CMK (cell line): ENCODE data around the gene A4GALT.

Experiments used
- DNase-seq: peaks from one replicate; pipeline ENCODE4 v3.0.0-alpha.2; 2010; ENCODE audit warnings: low read depth

The A4GALT gene

DNA sequence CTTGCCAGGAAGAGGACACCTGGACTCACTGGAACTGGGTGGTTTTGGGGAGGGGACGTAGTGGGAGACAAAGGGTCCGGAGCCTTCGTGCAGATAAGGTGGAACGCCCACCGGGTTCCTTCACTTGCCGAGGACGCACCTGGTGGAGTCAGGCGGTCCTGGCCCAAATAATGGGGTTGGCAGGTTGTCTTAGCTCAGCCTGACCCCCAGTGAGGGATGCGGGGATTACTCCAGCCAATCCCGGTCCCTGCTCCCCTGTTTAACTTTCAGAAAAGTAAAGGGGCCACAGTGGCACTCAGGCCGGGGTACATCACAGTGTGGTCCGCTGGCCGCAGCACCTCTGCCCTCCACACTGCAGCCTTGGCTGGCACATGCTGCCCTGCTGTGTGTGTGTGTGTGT is 18.0 kb downstream of the A4GALT start:
- no peak for DNase-seq

DNA sequence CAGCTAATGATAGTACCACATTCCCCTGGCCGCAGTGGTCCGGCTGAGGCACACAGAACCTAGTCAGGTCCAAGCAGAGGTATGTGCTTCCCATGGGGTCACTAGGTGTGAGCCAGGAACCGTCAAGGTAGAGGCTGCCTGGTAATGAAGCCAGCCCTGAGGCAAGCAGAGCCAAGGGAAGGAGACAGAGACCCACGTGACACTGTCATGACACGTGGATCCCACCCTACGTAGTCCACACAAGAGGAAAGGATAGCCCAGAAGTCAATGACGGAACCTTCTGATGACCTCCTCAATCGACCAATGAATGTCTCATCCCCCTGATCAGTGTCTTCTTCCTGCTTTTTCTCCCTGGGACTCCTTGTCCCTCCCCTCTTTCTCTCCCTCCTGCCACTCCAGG is 19.0 kb downstream of the A4GALT start:
- no peak for DNase-seq

GRCh38 chr22:42700901-42701300 is 19.8 kb downstream of the A4GALT start:
- DNase-seq = no peak

DNA sequence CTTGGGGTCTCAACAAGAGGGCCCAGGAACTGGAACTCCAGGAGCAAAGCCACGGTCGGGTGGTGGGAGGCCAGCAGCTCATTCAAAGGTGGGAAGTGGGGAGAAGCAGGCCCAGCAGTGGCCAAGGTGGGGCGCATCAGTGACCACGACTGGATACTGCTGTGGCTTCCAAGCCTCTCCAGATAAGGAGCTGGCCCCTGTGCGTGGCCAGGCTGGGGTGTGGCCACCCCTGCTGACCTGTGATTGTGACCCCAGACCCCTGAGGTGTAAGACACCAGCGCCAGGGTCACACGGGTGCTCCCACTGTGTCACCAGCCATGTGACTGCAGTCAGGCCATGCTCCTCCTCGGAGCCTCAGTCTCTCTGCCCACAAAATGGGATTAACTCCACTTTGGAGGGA is 20.3 kb downstream of the A4GALT start:
- DNase-seq = no peak

DNA sequence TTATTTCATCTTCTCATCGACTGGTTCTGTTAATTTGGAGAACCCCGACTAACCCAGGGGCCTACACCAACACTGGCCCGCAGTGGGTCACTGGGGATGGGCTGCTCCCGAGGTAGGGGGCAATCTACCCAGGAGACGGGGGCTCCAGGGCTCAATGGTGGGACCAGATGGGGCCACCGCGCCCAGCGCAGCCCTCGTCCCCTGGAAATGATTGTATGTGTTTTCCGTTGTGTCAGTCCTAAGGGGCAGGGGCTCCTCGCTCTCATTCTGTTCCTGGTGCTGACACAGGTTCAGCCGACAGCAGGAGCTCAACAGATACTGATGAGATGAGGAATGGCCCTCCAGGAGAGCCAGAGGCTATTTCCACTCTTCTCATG is 20.7 kb downstream of the A4GALT start:
- no peak for DNase-seq

GRCh38 chr22:42699281-42699975 is 21.2 kb downstream of the A4GALT start:
- DNase-seq = no peak

DNA sequence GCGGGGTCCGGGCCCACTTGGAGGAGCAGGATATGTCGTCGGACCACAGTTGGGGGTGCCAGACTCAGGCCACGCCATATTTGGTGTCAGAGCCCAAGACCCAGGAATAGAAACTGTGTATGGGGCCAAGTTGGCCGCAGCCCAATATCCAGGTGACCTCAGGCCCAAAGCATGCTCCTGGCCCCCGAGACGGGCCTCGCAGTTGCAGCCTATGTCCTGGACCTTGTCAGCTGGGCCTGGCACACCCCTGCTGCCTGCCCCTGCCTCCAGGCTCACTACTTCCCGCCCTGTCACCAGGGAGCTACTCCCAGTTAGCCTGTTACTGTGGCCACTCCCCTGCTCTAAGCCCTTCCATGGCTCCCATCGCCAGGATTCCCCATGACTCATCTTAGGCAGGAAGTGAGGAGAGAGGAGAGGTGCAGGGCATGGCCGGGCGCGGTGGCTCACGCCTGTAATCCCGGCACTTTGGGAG is 23.1 kb downstream of the A4GALT start:
- DNase-seq = no peak

DNA sequence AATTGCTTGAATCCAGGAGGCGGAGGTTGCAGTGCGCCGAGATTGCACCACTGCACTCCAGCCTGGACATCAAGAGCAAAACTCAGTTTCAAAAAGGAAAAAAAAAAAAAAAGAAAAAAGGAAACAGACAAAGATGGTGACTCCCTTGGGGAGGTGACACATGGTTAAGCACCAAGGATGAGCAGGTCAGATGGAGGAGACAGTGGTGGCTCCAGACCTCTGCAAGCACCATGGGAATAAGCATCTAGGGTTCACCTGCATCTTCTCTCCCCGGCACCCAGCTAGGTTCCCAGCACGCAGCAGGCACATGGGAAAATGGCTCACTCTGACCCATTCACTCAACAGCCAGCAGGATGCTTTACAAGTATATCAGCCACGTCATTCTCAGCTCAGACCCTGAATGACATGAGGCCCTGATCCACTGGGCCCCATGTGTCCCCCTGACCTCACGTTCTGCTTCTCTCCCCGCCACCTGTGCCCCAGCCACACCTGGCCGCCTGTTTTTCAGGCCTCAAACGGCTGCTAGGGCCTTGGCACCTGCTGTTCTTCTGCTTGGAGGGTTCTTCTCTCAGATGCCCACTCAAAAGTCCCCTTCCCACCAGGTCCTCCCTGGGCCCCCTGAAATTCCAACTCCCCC is 24.2 kb downstream of the A4GALT start:
- no peak for DNase-seq

DNA sequence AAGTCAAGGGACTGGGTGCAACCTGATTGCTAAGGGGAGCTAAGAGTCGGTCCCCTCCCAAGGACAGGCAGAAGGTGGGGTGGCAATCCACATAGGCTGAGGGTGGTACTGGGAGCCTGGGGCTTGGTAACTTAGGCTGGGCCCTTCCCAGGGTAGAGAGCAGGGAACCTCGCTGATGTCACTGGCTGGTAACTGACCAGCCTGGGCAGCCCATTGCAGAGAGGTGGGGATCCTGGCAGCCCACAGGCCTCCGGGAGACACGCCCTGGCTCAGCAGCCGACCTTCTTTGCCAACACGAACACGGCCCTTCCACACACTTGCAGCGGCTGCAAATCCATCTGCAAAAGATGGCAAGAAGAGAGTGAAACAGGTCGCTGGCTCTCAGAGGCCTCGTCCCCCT is 25.4 kb downstream of the A4GALT start:
- no peak for DNase-seq

DNA sequence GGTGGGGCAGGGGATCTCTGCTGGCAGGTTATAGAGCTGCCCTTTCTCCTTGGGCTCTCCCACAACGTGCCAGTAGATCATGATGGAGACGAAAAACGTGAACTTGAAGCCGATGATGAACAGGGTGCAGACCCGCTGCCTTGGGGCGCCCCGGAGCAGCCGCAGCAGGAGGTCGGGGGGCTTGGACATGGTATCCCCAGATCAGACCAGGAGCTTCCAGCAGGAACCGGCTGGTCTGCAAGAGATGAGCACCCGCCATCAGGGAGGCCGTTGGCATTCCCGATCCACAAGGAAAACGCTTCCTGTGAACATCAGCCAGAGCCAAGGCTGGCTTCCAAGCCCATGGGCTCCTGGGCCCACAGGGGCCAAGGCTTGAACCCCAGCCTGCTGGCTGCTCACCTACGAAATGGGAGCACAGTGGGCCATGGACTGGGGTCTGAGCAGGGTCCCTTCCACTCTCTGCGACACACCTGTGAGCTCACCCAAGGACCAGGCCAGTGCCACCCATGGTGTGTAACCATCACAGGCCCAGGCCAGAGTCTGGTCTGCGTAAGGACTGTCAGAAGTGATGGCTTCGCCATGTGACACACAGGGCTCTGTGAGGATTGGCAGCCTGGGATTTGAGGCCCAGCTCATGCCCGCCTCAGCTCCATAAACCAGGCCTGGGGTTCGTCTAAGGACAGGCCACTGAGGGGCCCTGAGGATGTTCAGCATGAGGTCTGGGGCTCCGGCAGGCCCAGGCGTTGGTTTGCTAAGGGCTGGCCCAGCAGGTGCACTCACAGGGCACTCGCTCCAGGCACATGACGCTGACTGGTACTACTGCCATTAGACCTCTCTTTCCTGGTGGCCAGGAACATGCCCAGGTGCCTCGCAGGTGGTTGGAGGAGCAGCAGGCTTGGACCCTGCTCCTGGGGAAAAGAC is 26.6 kb downstream of the A4GALT start:
- DNase-seq = no peak

- DNase-seq = no peak
Measured at GRCh38 chr22:42693055-42693762, 27.5 kb downstream of the A4GALT start.

DNA sequence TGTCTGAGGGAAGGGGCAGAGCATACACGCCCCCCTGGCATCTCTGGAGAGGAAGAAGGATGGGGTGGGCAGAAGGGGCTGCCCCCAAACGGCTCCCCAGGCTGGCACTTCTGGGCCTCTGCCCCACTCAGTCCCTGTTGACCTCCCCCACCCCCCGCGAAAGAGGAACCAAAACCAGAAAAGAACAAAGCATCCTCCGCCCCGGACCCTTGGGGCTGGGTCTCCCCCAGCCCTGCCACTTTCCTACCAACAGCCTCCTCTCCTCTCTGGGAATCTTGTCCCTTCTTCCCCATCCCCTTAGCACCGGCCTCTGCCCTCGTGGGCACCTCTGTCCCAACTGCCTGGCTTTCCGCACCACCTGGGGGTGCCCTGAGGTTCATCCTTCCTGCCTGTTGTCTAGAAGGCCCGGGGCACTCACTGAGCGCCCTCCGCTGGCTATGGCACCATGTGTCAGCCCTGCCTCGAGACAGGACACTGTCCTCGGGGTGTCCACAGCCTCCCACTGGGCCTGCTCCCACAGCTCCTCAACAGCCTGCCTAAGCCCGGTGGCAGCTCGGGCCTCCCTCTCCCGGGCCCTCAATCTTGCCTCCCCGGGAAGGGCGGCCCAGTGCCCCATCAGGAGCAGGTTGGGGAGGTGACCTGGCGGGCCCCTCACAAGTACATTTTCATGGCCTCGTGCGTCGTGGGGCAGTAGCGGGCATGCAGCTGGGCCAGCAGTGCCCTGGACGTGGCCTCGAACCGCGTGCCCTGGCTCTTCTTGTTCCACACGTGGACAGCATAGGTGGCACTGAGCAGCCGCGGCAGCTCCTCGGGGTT is 28.2 kb downstream of the A4GALT start:
- no peak for DNase-seq

GRCh38 chr22:42691440-42691839 is 29.2 kb downstream of the A4GALT start:
- no peak for DNase-seq

- no peak for DNase-seq
Measured at GRCh38 chr22:42688241-42689211, 32.1 kb downstream of the A4GALT start.

DNA sequence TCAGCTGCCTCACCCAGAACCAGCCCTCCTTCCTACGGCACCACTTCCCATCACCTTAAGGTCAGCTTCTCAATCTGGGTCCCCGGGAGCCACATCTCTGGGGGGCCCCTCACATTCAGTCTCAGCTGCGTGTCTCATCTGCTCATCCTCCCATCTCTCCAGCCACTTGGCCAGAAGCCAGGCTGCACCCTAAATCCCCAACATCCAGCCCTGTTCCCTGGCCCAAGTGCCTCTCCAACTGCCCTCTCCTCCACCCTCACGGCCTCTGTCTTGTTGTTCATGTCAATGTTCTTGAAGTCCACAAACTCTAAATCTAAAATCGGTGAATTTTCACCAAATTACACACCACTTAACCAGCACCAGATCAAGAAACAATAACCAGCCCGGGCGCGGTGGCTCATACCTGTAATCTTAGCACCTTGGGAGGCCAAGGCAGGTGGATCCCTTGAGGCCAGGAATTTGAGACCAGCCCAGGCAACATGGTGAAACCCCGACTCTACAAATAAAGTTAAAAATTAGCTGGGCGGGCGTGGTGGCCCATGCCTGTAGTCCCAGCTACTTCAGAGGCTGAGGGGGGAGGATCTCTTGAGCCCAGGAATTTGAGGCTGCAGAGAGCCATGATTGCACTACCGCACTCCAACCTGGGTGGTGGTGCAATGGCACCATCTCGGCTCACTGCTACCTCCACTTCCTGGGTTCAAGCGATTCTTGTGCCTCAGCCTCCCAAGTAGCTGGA is 33.7 kb downstream of the A4GALT start:
- DNase-seq = no peak

- no peak for DNase-seq
Measured at GRCh38 chr22:42685941-42686653, 34.6 kb downstream of the A4GALT start.

DNA sequence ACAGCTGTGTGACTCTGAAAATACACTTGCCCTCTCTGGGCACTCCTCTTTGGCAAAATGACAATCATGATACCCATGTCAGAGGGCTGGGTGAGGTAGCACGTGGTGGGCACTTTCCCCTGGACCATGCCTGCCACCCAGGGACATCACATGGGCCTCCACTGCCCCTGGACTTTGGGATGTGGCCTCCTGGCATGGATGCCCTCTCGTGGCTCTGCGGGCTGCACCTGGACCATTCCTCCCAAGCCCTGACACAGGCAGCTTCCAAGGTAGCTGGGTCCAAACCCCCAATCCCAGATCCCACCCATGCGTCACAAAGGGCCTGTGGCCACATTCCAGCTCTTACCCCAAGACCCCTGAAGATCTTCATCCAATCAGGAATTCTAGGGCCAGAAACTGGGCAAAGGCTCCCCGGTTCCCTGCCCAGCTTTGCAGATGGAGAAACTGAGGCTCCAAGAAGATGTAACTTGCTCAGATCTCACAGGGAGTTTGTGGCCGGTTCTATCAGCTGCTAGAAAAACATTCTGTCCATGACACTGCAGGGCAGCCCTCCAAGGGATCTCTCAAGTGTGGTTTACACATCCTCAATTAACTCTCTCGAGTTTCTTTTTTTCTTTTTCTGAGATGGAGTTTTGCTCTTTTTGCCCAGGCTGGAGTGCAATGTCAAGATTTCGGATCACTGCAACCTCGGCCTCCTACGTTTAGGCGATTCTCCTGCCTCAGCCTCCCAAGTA is 36.0 kb downstream of the A4GALT start:
- DNase-seq = no peak
